Kidney tubule cell (primary cell): Measurements from ENCODE around the gene TASP1.

Source experiments
- DNase-seq: peaks from one replicate; pipeline ENCODE4 v3.0.0-alpha.2; 2018; ENCODE audit warnings: low spot score

The TASP1 gene

GRCh38 chr20:13344671-13345070, 294.1 kb downstream of the TASP1 start:
- no peak for DNase-seq

- DNase-seq, result no peak
Measured at GRCh38 chr20:13342469-13343242, 296.1 kb downstream of the TASP1 start.

- no peak for DNase-seq
Measured at GRCh38 chr20:13341737-13342393, 296.9 kb downstream of the TASP1 start.

GRCh38 chr20:13340088-13340487, 298.6 kb downstream of the TASP1 start:
- DNase-seq, result peak; percentile 26
